ENCODE measurements around the gene FAH. TPM values are rescaled to one million over a fixed set of nuclear protein-coding genes. Genes with fewer than 3 reads are reported as not detected.

FAH gene
- total RNA-seq, 2 donors from 2014 or later, result 20.5 to 22.4 TPM

DNA sequence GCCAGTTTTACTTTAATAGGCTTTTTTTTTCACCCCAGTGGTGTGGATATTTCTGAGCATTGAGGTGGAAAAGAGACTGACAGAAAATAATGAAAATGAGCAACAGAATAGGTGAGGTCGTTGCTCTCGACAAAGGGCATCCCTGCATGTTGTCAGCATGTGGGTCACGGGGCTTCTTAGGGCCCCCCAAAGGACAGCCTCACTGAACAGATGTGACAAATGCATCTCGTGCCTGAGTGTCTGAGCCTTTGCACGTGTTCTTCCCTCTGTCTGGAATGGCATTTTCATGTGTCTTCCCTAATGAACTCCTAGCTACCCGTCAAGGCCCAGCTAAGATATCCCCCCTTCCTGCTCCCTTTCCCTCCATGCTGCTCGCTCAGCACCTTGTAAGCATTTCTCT, 31.8 kb downstream of the FAH start:
- no peak for ATAC-seq
- intact Hi-C loops (cut with DNase I, micrococcal nuclease), result no loop called here

DNA sequence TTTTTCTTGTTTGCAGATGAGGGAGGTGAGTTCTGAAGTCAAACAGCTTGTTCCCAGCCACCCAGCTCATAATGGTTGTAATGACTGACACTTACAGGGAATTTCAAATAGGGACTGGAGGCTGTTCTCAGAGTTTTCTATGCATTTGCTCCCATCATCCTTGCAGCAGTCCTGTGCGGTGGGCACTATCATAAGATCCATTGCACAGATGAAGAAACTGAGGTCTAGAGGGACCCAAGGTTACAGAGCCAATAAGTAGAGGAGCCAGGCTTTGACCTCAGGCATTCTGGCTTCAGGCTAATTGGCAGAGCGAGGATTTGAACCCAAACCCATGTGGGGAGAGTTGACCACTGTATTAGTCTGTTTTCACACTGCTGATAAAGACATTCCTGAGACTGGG, 32.4 kb downstream of the FAH start:
- intact Hi-C loops (cut with DNase I, micrococcal nuclease), result no loop called here
- DNase-seq (no peak), ATAC-seq (no peak)

More for the DNA sequence above, 31.8 kb downstream of the FAH start:
- DNase-seq, result no peak

DNA sequence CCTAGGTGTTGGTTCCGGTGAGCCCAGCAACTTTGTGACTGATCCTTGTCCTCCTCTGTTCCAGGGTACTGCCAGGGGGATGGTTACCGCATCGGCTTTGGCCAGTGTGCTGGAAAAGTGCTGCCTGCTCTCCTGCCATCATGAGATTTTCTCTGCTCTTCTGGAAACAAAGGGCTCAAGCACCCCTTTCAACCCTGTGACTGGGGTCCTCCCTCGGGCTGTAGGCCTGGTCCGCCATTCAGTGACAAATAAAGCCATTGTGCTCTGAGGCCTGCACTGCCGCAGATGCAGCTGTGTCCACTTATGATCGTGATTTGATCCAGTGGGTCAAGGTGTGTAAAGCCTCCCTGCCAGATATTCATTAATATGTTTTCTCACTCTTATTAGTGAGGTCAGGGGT, 33.3 kb downstream of the FAH start:
- intact Hi-C loops (cut with DNase I, micrococcal nuclease), result no loop called here
- DNase-seq (no peak), ATAC-seq (no peak)

DNA sequence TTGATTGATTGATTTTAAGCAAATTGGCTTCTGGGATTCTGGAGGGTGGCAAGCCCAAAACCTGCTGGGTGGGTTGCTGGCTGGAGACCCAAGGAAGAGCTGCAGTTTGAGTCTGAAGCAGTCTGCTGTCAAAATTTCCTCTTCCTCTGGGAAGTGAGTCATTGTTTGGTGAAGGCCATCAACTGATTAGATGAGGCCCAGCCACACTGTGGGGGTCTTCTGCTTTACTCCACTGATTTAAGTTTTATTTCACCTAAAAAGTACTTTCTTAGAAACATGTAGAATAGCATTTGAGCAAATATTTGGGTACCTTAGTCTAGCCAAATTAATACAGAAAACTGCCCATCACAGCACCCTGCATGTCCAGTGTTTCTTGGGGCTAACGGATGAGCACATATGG, 33.8 kb downstream of the FAH start:
- DNase-seq, result no peak
- intact Hi-C loops (cut with DNase I, micrococcal nuclease), result no loop called here
- ATAC-seq, result no peak

DNA sequence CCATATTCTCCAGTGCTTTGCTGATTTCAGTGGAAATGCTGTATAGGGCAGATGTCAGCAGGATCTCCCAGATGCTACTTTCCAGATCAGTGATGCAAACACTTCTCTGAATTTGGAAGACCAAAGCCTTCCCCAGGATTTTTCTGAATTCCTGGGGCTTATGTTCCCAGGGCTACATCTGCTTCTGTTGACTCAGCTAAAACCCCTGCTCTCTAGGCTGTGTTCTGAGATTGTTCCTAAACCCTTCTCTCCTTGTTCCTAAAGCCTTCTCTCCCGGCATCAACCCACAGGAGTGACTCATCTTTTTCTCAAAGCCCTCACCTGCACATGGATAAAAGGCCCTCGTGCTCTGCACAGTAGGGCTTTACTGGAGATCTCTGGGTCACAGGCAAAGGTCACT, 35.5 kb downstream of the FAH start:
- intact Hi-C loops (cut with DNase I, micrococcal nuclease), result no loop called here
- ATAC-seq (no peak), DNase-seq (no peak)

DNA sequence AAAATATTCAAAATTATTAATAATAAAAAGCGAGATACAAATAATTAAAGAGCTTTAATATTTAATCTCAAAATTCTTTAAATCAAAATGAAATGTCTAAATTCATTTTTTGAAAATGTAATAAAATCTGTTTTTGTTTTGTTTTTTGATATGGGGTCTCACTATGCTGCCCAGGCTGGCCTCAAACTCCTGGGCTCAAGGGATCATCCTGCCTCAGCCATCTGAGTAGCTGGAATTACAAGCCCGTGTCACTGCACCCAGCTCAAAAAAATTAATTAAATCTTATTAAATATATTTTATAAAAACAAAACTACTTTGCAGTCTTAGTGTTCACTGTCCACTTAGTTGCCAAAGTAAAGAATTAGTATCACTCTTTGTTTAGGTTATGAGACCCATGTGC, 38.4 kb downstream of the FAH start:
- ATAC-seq (no peak), DNase-seq (no peak)

DNA sequence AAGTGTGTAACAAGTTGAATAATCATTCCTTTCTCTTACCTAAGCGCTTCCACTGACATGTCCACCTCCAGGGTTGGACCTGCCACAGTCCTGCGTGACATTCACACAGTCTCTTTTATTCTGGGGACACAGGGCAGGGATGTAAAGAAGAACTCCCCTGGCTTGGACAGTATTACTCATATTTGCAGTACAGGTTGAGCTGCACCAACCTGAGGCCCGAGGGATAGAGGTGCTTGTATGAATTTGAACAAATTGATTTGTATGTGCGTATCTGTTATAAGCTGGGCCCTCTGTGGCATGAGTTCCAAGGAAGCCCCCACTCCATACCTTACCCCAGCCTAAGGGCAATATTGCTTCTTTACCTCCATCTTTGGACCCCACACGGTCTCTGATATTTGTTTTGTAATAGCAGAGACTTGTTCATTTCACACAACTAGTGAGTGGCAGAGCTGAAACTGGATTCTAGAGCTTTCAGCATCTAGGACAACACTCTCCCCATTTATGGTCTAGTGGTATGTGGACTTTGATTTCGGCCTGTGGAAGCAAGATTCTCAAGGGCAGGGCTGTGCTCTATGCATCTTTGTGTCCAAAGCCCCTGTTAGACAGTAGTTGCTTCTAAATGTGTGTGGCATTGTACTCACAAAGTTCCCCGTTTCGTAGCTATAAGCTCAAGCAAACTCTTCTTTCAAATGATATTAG, 39.2 kb downstream of the FAH start:
- intact Hi-C loops (cut with DNase I, micrococcal nuclease), result no loop called here
- DNase-seq (no peak), ATAC-seq (no peak)

More for the DNA sequence above, 38.4 kb downstream of the FAH start:
- intact Hi-C loops (cut with DNase I, micrococcal nuclease), result no loop called here

DNA sequence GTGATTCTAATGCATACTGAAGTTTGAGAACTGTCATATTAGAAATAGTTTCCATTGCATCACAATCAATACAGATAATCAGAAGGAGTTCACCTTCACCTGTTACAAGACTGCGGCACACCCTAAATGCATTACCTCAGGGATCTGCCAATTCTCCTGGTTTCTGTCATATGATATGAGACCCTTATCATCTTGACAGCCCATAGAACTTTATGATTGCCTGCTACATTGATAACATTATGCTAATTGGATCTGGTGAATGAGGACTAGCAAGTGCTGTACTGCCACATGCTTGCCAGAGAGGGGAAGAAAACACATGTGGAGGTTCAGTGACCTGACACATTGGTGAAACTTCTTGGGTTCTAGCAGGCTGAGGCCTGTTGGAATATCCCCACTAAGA, 41.4 kb downstream of the FAH start:
- intact Hi-C loops (cut with DNase I, micrococcal nuclease), result no loop called here
- ATAC-seq (no peak), DNase-seq (no peak)

DNA sequence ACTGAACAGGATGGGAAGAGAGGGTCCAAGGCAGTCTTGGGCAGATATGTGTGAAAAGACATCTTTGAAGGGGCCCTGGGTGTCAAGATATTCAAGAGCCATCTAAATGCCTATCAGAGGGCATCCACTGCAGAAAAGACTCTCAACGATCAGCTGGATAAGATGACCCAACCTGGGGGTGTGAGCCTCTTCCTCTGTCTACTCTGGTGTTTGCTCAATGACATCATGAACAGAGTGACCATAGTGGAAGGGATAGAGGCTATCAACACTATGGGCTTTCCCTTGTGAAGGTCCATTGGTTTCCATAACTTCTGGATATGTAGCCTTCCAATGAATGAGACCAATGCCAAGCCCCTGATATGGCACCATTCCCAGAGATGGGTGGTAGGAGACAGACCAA, 42.1 kb downstream of the FAH start:
- ATAC-seq (no peak), DNase-seq (no peak)
- intact Hi-C loops (cut with DNase I, micrococcal nuclease), result no loop called here

DNA sequence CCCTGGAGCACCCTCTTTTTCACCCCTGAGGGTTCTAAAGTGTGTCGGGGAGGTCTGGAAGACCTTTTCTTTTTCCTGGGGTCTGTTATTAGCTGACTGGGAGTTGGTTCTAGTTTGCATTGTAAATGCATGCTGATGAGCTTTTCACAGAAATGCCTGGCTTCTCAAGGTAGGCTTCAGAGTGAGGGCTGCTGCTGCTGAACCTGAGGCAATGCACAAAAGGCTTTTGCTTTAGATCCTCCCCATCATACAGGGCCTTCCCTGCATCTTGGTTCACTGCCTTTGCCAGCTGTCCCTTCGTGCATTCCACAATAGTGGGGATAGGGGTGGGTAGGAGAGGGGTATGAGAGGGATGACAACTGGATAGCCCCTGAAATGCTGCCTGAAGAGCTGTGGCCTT, 46.6 kb downstream of the FAH start:
- DNase-seq, result no peak
- ATAC-seq, result no peak
- intact Hi-C loops (cut with DNase I, micrococcal nuclease), result no loop called here

DNA sequence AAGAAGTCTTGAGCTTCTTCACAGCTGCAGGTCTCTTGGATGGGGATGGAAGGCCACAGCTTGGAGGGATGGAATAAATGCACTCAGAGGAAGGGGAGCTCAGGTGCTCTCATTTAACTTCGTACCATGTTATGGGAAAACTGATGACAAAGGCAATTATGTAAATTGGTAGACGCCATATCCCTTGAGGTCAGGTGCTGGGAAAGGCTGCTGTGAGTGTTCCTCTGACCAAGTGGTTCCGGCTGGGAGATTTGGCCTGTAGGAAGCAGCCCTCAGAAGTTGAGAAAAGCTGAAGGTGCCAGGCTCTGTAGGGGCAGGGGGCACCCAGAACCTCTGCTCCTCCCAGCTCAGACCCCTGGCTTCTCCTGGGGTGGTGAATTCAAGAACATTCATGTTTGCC, 47.1 kb downstream of the FAH start:
- ATAC-seq (no peak), DNase-seq (no peak)
- intact Hi-C loops (cut with DNase I, micrococcal nuclease), result no loop called here

DNA sequence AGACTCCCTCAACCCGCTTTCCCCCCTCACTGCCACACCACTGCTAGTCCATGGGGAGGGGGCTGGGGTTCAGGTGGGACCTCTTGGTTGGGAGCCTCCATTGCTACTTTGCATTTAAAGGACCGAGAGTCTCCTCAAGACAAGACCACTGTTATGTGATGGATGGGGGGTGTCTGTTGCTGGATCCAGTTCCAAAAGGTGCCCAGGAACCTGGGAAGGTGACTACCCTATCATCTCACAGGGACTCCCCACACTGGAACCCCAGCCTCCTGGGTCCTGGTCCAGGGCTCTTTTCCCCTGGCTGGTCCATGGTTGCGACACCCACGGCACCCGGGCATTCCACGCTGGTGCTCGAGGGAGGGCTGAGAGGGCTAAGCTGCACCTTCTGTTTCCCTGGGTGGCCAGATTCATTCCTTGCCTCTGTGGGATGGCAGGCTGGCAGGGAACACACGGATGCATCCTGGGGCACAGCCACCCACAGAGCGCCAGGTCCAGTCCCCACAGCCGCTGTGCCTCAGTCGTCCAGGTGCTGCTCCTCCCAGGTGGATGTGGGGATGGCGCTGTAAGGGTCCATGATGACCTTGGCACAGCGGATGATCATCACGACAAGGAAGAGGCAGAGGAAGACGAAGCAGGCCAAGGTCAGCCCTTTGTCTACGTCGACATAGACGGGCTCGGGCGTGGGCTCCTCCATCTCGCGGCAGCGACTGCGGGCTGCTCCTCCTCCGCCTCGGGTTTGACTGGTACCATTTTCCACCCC, 48.6 kb downstream of the FAH start:
- intact Hi-C loops (cut with DNase I, micrococcal nuclease), result no loop called here
- DNase-seq (no peak), ATAC-seq (no peak)

DNA sequence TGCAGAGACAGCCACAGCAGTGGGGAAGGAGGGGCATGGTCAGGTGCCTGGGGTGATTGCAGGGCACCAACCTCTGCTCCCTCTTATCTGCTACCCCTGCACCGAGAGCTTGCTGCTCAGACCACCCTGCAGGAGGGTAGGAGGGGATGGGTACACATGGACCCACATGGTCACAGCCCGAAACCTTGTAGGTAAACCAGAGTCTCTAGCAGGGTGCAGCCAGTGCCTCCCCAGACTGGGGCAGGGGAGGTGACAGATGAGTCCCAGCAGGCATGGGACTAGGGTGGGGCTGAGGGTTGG, 49.2 kb downstream of the FAH start:
- no peak for ATAC-seq

DNA sequence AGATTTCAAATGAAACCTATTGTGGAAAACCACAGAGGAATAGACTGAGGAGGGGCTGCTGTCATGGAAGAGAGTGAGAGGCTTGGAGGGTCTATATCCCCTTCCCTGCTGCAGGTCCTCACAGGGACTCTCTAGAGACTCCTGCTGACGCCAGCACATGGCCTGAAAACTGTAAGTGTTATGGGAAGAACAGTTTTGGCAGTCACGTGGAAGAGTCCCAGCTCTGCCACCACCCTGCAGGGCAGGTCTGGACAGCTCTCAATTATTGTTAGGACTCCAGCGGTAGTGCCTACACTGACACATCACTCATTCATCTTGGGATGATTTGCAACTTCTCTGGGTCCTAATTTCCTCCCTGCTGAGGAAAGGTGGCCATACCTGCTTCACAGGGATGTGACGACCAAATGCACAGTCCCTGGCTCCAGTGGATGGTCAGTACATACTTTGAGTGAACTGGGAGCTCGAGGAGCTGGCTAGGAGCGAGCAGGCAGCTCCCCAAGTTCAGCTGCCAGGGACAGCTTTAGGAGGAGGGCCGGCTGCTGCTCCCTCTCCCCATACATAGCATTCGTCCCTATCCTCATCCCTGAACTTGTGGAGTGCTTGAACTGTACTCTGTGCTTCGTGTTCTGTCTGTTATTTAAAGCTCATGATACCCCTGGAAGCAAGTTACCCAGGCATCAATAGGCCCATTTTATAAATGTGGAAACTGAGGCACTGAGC, 50.0 kb downstream of the FAH start:
- ATAC-seq, result no peak
- intact Hi-C loops (cut with DNase I, micrococcal nuclease), result no loop called here

More for the DNA sequence above, 49.2 kb downstream of the FAH start:
- DNase-seq, result no peak
- intact Hi-C loops (cut with DNase I, micrococcal nuclease), result no loop called here

DNA sequence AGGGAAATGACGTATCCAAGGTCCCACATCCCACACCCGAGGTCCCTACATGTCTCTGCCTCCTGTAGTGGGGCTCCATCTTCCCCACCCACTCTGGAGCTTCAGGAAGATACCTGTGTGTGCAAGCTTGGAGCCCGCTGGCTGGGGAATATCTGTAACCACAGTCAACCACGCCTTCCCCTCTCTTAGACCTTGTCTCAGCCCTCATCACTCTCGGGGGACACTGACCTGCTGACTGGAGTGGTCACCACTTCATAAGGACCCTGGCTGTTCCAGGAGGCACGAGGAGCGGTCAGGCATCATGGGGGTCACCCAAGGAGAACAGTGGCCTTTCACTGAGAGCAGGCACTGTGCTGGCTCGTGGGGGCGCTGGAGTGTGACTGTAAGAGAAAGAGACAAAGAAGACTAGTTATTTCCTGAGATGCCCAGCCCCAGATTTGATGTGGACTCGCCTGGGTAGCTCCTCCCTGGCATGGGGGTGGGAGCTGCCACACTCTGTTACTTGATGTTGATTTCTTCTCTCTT, 50.6 kb downstream of the FAH start:
- DNase-seq (no peak), ATAC-seq (no peak)
- intact Hi-C loops (cut with DNase I, micrococcal nuclease), result no loop called here

More for the DNA sequence above, 50.0 kb downstream of the FAH start:
- DNase-seq, result no peak

DNA sequence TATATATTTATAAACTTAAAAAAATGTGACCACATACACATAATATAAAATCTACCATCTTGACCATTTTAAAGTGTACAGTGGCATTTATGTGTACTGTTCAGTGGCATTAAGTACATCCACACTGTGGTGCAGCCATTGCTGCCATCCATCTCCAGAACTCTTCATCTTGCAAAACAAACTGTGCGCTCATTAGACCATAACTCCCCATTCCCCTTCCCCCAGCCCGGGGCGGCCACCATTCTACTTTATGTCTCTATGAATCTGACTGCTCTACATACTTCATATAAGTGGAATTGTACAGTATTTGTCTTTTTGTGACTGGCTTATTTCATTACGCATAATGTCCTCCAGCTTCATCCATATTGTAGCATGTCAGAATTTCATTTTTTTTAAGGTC, 51.4 kb downstream of the FAH start:
- intact Hi-C loops (cut with DNase I, micrococcal nuclease), result no loop called here
- DNase-seq (no peak), ATAC-seq (no peak)

DNA sequence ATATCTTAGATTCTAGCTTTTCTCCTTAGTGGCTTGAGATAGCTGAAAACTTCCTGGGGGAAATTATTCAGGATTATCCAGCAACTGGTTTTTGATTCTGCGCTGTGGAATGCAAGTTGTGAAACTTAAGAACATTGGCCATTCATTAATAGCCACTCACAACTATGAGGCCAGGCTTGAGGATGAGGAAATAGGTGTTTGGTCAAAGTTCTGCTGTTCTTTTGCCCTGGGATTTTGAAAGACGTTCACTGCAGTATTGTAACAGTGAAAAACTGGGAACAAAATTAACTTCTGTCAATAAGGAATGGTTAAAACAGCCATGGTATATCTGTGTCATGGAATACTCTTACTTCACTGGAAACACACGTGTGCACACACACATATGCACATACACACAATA, 55.1 kb downstream of the FAH start:
- ATAC-seq, result no peak
- DNase-seq, result no peak
- intact Hi-C loops (cut with DNase I, micrococcal nuclease), result no loop called here

DNA sequence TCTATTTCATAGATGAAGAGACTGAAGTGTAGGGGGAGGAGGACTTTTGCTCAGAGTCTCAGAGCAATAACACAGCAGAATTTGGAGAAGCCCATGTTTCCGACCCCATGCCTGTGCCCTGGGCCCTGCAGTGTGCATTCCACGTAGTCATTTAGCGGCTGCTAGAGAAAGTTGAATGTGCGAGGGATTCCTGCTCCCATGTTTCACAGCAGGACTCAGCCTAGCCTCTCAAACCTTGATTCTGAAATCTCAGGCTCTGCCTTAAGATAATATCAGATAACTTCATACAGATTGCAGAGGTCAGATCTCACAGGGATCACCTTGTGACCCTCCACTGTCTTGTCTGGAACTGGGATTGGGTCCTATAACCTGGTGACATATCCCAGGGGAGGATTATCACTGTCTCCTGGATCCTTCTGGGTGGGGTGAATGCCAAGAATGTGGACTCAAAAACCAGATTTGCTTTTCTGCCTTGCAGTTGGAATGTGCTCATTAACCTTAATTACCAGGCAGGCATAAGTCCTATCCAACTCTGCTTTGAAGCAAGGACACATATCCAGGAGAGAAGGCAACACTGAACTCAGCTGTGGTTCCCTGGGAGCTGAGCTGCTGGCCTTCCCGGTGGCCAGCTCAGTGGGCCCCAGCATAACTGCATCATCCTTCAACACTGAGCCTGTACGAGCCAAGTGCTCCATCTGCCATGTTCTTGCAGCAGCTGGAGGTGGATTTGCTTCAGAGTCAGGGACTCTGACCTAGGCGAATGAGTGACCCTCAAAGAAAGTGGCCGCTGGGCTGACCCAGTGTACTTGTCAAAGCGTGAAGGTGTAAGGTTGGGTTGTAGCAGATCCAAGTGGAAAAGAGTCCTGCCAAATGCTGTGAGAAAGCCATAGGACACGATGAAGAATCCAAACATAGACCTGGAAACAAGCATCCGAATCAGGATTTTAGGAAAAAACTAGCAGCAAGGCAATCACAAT, 56.2 kb downstream of the FAH start:
- ATAC-seq, result no peak
- intact Hi-C loops (cut with DNase I, micrococcal nuclease), result no loop called here
- no peak for DNase-seq
